Middle frontal gyrus (tissue), 1 donor: ENCODE measurements around the gene OLIG2.

Experiments used
- DNase-seq: peaks from one replicate; pipeline ENCODE4 v3.0.0-alpha.2; 2015; ENCODE audit warnings: low spot score; ENCODE audit errors: extremely low spot score

OLIG2 gene

GRCh38 chr21:33063907-33064622 is 38.3 kb downstream of the OLIG2 start:
- no peak for DNase-seq

GRCh38 chr21:33064623-33065390 is 39.1 kb downstream of the OLIG2 start:
- DNase-seq = peak; percentile 42

- DNase-seq = no peak
These were observed 41.3 kb downstream of the OLIG2 start for GRCh38 chr21:33067043-33067442.

GRCh38 chr21:33067457-33067856 is 41.7 kb downstream of the OLIG2 start:
- DNase-seq = no peak

GRCh38 chr21:33069243-33069642 is 43.5 kb downstream of the OLIG2 start:
- DNase-seq = no peak

- DNase-seq = no peak
These were observed 43.9 kb downstream of the OLIG2 start for GRCh38 chr21:33069645-33069993.

- peak; percentile 52 for DNase-seq
These were observed 44.4 kb downstream of the OLIG2 start, which contains the start of gene OLIG1 for GRCh38 chr21:33069994-33070743. Gene OLIG1 (plus strand): TSS chr21:33070141. CDS start chr21:33070247, 106 bp downstream.

GRCh38 chr21:33070744-33070997 is 44.9 kb downstream of the OLIG2 start:
- no peak for DNase-seq

- no peak for DNase-seq
These were observed 45.4 kb downstream of the OLIG2 start for GRCh38 chr21:33070998-33071769.

- DNase-seq = no peak
These were observed 46.1 kb downstream of the OLIG2 start for GRCh38 chr21:33071770-33072306.

- DNase-seq = no peak
These were observed 47.9 kb downstream of the OLIG2 start for GRCh38 chr21:33073636-33074035.

- no peak for DNase-seq
These were observed 49.4 kb downstream of the OLIG2 start for GRCh38 chr21:33075128-33075527.

- DNase-seq = no peak
These were observed 50.0 kb downstream of the OLIG2 start for GRCh38 chr21:33075596-33076195.

- no peak for DNase-seq
These were observed 51.0 kb downstream of the OLIG2 start for GRCh38 chr21:33076600-33077329.
